HFF-Myc (cell line): ENCODE measurements around the gene BTRC.

Experiments used
- DNase-seq: peaks from one replicate; pipeline ENCODE4 v3.0.0-alpha.2; 2011; ENCODE audit warnings: low read depth; ENCODE audit errors: extremely low read depth
- H3K4me3 ChIP-seq: replicated peaks from 2 replicates; pipeline ENCODE4 v1.5.1; 2011; ENCODE audit warnings: low read depth, mild to moderate bottlenecking, control low read depth, low read length
- CTCF ChIP-seq: IDR thresholded peaks from 2 replicates; pipeline ENCODE4 v1.5.1; 2012; ENCODE audit warnings: mild to moderate bottlenecking, low read depth, low read length, control low read depth; ENCODE audit errors: missing control alignments

BTRC gene

GRCh38 chr10:101389986-101390531 lies 36.1 kb downstream of the BTRC start:
- H3K4me3 ChIP-seq, result no peak overlapping the region
- no peak for TF ChIP-seq CTCF
- no peak for DNase-seq

GRCh38 chr10:101393378-101393777 lies 39.4 kb downstream of the BTRC start:
- TF ChIP-seq CTCF, result no peak
- no peak for DNase-seq
- no peak overlapping the region for H3K4me3 ChIP-seq

- no peak overlapping the region for H3K4me3 ChIP-seq
- no peak for TF ChIP-seq CTCF
- DNase-seq, result no peak
These were observed 40.7 kb downstream of the BTRC start for GRCh38 chr10:101394524-101395133.

- no peak overlapping the region for H3K4me3 ChIP-seq
- DNase-seq, result peak; percentile 66
- no peak for TF ChIP-seq CTCF
These were observed 43.2 kb downstream of the BTRC start for GRCh38 chr10:101397140-101397539.

- no peak overlapping the region for H3K4me3 ChIP-seq
- no peak for TF ChIP-seq CTCF
- DNase-seq, result no peak
These were observed 46.6 kb downstream of the BTRC start for GRCh38 chr10:101400585-101400984.

DNA sequence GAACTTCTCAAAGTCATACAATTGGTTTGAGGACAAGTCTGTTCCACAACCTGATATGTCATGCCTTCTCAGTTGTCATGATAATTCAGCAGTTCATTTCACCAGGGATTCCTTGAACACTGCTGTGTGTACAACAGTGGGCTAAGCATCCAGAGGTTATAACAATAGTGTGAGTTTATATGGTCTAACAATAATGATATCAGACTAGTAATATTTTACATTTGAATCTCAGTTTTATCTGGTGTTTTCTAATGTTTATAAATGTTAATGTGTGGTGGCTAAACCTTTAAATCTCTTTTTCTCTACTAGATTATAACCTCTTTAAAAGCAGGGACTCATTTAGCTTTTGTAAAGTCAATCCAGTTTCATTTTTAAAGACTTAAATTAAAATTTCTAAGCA lies 48.7 kb downstream of the BTRC start:
- no peak for DNase-seq
- no peak for TF ChIP-seq CTCF
- H3K4me3 ChIP-seq, result no peak overlapping the region

GRCh38 chr10:101403161-101403560 lies 49.2 kb downstream of the BTRC start:
- no peak overlapping the region for H3K4me3 ChIP-seq
- DNase-seq, result no peak
- TF ChIP-seq CTCF, result no peak
